SK-N-SH treated with all-trans-retinoic acid at 6 μM for 48 hours (cell line): ENCODE measurements around the gene C10orf95.

Experiments used
- ATAC-seq: fragments of 200-7000 bp; cut with Tn5 transposase; 3 replicates; pipeline ENCODE4 v1.9.1; 2020; ENCODE audit warnings: mild to moderate bottlenecking, moderate library complexity
- ARNTL ChIP-seq: fragments of 450-650 bp; formaldehyde crosslinking; IDR thresholded peaks from 2 replicates; pipeline ENCODE4 v1.5.0; 2020; ENCODE audit warnings: low read depth, mild to moderate bottlenecking, moderate library complexity, borderline replicate concordance
- BACH2 ChIP-seq: fragments of 250-450 bp; sonication (Bioruptor Pico); IDR thresholded peaks from 2 replicates; pipeline ENCODE4 v1.9.0; 2021; ENCODE audit warnings: mild to moderate bottlenecking, borderline replicate concordance
- CSDC2 ChIP-seq: fragments of 250-450 bp; sonication (Bioruptor Pico); IDR thresholded peaks from 2 replicates; pipeline ENCODE4 v1.5.0; 2020; ENCODE audit warnings: mild to moderate bottlenecking, moderate library complexity
- ESRRG ChIP-seq: fragments of 250-450 bp; sonication (Bioruptor Pico); IDR thresholded peaks from 2 replicates; pipeline ENCODE4 v1.6.1; 2021; ENCODE audit warnings: mild to moderate bottlenecking
- GLIS3 ChIP-seq: fragments of 250-450 bp; sonication (Bioruptor Pico); IDR thresholded peaks from 2 replicates; pipeline ENCODE4 v1.5.0; 2020; ENCODE audit warnings: mild to moderate bottlenecking, moderate library complexity
- ISL1 ChIP-seq: fragments of 250-450 bp; sonication (Bioruptor Pico); IDR thresholded peaks from 2 replicates; pipeline ENCODE4 v2.1.2; 2022; ENCODE audit warnings: mild to moderate bottlenecking, moderate library complexity
- OSR1 ChIP-seq: fragments of 250-450 bp; sonication (Bioruptor Pico); IDR thresholded peaks from 2 replicates; pipeline ENCODE4 v1.8.0; 2022; ENCODE audit warnings: moderate library complexity, mild to moderate bottlenecking, inconsistent platforms
- PPARA ChIP-seq: fragments of 250-450 bp; sonication (Bioruptor Pico); IDR thresholded peaks from 2 replicates; pipeline ENCODE4 v1.5.0; 2020; ENCODE audit warnings: mild to moderate bottlenecking, borderline replicate concordance
- SNAI2 ChIP-seq: fragments of 250-450 bp; sonication (Bioruptor Pico); IDR thresholded peaks from 2 replicates; pipeline ENCODE4 v1.5.0; 2020; ENCODE audit warnings: mild to moderate bottlenecking, moderate library complexity
- TCF4 ChIP-seq: fragments of 250-450 bp; sonication (Bioruptor Pico); IDR thresholded peaks from 2 replicates; pipeline ENCODE4 v1.8.0; 2021; ENCODE audit warnings: mild to moderate bottlenecking, moderate library complexity, borderline replicate concordance
- TOX ChIP-seq: fragments of 250-450 bp; sonication (Bioruptor Pico); IDR thresholded peaks from 2 replicates; pipeline ENCODE4 v1.8.0; 2021; ENCODE audit warnings: mild to moderate bottlenecking, moderate library complexity, borderline replicate concordance
- ZC3H10 ChIP-seq: fragments of 250-450 bp; sonication (Bioruptor Pico); IDR thresholded peaks from 2 replicates; pipeline ENCODE4 v1.5.1; 2021; ENCODE audit warnings: mild to moderate bottlenecking, moderate library complexity
- ZFP3 ChIP-seq: fragments of 250-450 bp; sonication (Bioruptor Pico); IDR thresholded peaks from 2 replicates; pipeline ENCODE4 v1.5.0; 2020; ENCODE audit warnings: mild to moderate bottlenecking, moderate library complexity
- ZFP30 ChIP-seq: fragments of 450-650 bp; formaldehyde crosslinking; IDR thresholded peaks from 2 replicates; pipeline ENCODE4 v1.5.0; 2022; ENCODE audit warnings: mild to moderate bottlenecking, moderate library complexity
- ZNF8 ChIP-seq: fragments of 450-650 bp; formaldehyde crosslinking; IDR thresholded peaks from 2 replicates; pipeline ENCODE4 v1.5.0; 2020; ENCODE audit warnings: mild to moderate bottlenecking, moderate library complexity
- TF ChIP-seq, protein P1 (sequence below): fragments of 250-450 bp; sonication (Bioruptor Pico); IDR thresholded peaks from 2 replicates; pipeline ENCODE4 v1.5.0; 2020; ENCODE audit warnings: mild to moderate bottlenecking, moderate library complexity
- TF ChIP-seq, protein P2 (sequence below): fragments of 250-450 bp; sonication (Bioruptor Pico); IDR thresholded peaks from 2 replicates; pipeline ENCODE4 v1.5.1; 2020; ENCODE audit warnings: low read depth, mild to moderate bottlenecking, moderate library complexity
- TF ChIP-seq, protein P3 (sequence below): fragments of 250-450 bp; sonication (Bioruptor Pico); IDR thresholded peaks from 2 replicates; pipeline ENCODE4 v1.8.0; 2021; ENCODE audit warnings: low read depth, mild to moderate bottlenecking, moderate library complexity, borderline replicate concordance
- TF ChIP-seq, protein P4 (sequence below): fragments of 250-450 bp; sonication (Bioruptor Pico); IDR thresholded peaks from 2 replicates; pipeline ENCODE4 v1.5.1; 2021; ENCODE audit warnings: mild to moderate bottlenecking, moderate library complexity
- TF ChIP-seq, protein P5 (sequence below): fragments of 250-450 bp; sonication (Bioruptor Pico); IDR thresholded peaks from 2 replicates; pipeline ENCODE4 v1.8.0; 2020; ENCODE audit warnings: mild to moderate bottlenecking, moderate library complexity, borderline replicate concordance

The C10orf95 gene

DNA sequence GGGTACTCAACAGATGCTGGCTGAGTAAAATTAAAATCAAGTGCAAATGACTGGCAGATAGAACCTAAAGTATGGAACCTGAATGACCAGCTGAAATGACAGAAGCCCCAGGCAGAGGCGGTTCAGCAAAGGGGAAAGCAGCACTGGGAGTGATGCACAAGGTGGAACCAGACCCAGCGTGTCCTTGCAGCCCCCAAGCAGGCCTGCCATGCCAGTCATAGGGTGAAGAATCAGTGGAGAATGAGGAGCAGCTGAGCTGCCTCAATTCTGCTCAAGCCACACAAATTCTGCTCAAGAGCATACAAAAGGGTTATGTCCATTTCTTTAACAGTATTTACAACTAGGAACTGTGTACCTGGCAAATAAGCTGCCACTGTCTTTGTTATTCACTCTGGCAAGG, 42.4 kb upstream of the C10orf95 start:
- TF ChIP-seq ARNTL (CRISPR knock-in tag) (no peak), TCF4 (CRISPR knock-in tag) (no peak)
- TF ChIP-seq, protein P1, sequence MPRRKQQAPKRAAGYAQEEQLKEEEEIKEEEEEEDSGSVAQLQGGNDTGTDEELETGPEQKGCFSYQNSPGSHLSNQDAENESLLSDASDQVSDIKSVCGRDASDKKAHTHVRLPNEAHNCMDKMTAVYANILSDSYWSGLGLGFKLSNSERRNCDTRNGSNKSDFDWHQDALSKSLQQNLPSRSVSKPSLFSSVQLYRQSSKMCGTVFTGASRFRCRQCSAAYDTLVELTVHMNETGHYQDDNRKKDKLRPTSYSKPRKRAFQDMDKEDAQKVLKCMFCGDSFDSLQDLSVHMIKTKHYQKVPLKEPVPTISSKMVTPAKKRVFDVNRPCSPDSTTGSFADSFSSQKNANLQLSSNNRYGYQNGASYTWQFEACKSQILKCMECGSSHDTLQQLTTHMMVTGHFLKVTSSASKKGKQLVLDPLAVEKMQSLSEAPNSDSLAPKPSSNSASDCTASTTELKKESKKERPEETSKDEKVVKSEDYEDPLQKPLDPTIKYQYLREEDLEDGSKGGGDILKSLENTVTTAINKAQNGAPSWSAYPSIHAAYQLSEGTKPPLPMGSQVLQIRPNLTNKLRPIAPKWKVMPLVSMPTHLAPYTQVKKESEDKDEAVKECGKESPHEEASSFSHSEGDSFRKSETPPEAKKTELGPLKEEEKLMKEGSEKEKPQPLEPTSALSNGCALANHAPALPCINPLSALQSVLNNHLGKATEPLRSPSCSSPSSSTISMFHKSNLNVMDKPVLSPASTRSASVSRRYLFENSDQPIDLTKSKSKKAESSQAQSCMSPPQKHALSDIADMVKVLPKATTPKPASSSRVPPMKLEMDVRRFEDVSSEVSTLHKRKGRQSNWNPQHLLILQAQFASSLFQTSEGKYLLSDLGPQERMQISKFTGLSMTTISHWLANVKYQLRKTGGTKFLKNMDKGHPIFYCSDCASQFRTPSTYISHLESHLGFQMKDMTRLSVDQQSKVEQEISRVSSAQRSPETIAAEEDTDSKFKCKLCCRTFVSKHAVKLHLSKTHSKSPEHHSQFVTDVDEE: no peak
- no peak for ATAC-seq

DNA sequence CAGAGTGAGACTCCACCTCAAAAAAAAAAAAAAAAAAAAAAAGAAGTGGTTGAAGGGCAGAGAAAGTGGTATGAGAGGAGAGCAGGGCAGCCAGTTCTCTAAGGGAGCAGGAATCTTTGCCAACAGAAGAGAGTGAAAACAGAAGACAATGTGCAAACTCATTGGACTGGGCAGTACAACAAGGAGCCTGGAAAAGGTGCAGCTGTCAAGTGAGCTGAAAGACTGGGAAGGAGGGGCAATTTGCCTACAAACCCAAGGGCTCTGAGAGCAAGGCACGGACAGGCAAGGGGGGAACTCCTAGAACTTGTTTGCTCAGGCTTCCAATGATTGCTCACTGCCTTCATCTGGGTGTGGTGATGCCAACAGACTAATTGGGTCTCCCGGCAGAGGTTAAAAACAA, 41.6 kb upstream of the C10orf95 start:
- ATAC-seq: no peak
- TF ChIP-seq, protein P1: no peak
- TF ChIP-seq ESRRG (CRISPR knock-in tag) (no peak), ARNTL (CRISPR knock-in tag) (no peak), CSDC2 (CRISPR knock-in tag) (no peak), ZFP30 (CRISPR knock-in tag) (no peak), ISL1 (CRISPR knock-in tag) (no peak), ZC3H10 (CRISPR knock-in tag) (no peak), GLIS3 (CRISPR knock-in tag) (no peak), TOX (CRISPR knock-in tag) (no peak), OSR1 (no peak), SNAI2 (CRISPR knock-in tag) (no peak), PPARA (no peak), ZFP3 (no peak), BACH2 (CRISPR knock-in tag) (no peak), ZNF8 (CRISPR knock-in tag) (no peak)
- TF ChIP-seq, protein P2, sequence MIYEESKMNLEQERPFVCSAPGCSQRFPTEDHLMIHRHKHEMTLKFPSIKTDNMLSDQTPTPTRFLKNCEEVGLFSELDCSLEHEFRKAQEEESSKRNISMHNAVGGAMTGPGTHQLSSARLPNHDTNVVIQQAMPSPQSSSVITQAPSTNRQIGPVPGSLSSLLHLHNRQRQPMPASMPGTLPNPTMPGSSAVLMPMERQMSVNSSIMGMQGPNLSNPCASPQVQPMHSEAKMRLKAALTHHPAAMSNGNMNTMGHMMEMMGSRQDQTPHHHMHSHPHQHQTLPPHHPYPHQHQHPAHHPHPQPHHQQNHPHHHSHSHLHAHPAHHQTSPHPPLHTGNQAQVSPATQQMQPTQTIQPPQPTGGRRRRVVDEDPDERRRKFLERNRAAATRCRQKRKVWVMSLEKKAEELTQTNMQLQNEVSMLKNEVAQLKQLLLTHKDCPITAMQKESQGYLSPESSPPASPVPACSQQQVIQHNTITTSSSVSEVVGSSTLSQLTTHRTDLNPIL (CRISPR knock-in tag): no peak
- TF ChIP-seq, protein P3, sequence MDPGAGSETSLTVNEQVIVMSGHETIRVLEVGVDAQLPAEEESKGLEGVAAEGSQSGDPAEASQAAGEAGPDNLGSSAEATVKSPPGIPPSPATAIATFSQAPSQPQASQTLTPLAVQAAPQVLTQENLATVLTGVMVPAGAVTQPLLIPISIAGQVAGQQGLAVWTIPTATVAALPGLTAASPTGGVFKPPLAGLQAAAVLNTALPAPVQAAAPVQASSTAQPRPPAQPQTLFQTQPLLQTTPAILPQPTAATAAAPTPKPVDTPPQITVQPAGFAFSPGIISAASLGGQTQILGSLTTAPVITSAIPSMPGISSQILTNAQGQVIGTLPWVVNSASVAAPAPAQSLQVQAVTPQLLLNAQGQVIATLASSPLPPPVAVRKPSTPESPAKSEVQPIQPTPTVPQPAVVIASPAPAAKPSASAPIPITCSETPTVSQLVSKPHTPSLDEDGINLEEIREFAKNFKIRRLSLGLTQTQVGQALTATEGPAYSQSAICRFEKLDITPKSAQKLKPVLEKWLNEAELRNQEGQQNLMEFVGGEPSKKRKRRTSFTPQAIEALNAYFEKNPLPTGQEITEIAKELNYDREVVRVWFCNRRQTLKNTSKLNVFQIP (CRISPR knock-in tag): no peak
- TF ChIP-seq, protein P4, sequence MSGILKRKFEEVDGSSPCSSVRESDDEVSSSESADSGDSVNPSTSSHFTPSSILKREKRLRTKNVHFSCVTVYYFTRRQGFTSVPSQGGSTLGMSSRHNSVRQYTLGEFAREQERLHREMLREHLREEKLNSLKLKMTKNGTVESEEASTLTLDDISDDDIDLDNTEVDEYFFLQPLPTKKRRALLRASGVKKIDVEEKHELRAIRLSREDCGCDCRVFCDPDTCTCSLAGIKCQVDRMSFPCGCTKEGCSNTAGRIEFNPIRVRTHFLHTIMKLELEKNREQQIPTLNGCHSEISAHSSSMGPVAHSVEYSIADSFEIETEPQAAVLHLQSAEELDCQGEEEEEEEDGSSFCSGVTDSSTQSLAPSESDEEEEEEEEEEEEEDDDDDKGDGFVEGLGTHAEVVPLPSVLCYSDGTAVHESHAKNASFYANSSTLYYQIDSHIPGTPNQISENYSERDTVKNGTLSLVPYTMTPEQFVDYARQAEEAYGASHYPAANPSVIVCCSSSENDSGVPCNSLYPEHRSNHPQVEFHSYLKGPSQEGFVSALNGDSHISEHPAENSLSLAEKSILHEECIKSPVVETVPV (CRISPR knock-in tag): no peak
- TF ChIP-seq, protein P5, sequence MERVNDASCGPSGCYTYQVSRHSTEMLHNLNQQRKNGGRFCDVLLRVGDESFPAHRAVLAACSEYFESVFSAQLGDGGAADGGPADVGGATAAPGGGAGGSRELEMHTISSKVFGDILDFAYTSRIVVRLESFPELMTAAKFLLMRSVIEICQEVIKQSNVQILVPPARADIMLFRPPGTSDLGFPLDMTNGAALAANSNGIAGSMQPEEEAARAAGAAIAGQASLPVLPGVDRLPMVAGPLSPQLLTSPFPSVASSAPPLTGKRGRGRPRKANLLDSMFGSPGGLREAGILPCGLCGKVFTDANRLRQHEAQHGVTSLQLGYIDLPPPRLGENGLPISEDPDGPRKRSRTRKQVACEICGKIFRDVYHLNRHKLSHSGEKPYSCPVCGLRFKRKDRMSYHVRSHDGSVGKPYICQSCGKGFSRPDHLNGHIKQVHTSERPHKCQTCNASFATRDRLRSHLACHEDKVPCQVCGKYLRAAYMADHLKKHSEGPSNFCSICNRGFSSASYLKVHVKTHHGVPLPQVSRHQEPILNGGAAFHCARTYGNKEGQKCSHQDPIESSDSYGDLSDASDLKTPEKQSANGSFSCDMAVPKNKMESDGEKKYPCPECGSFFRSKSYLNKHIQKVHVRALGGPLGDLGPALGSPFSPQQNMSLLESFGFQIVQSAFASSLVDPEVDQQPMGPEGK: no peak
